Hepatocyte (in vitro differentiated cells): ENCODE measurements around the gene PLIN4. TPM values are rescaled to one million over a fixed set of nuclear protein-coding genes. Genes with fewer than 3 reads are reported as not detected.
"Not testable (repeated sequence)": the region's sequence is repeated elsewhere in the genome, so short reads cannot be mapped to it uniquely, and the experiment has no call there.

ENCODE experiments used
- DNase-seq: peaks from one replicate; pipeline ENCODE4 v3.0.0-alpha.2; 2016; ENCODE audit warnings: low spot score
- H2AFZ ChIP-seq: fragments of 200-600 bp; sonication (generic); 2 replicates; pipeline ENCODE4 v1.6.0; 2016; ENCODE audit warnings: antibody characterized with exemption, mild to moderate bottlenecking
- H3K27ac ChIP-seq: fragments of 200-600 bp; sonication (generic); 2 replicates; pipeline ENCODE4 v1.5.1; 2016; ENCODE audit warnings: mild to moderate bottlenecking
- H3K27me3 ChIP-seq: fragments of 200-600 bp; sonication (generic); 2 replicates; pipeline ENCODE4 v1.6.1; 2016
- H3K36me3 ChIP-seq: fragments of 200-600 bp; sonication (generic); replicated peaks from 2 replicates; pipeline ENCODE4 v1.5.1; 2016; ENCODE audit warnings: low read depth; ENCODE audit not compliant: insufficient read depth
- H3K4me1 ChIP-seq: fragments of 200-600 bp; sonication (generic); 2 replicates; pipeline ENCODE4 v1.5.1; 2016; ENCODE audit warnings: mild to moderate bottlenecking, moderate library complexity; ENCODE audit not compliant: insufficient read depth
- H3K4me2 ChIP-seq: fragments of 200-600 bp; sonication (generic); 2 replicates; pipeline ENCODE4 v1.6.0; 2016
- H3K4me3 ChIP-seq: fragments of 200-600 bp; sonication (generic); 2 replicates; pipeline ENCODE4 v1.5.1; 2016; ENCODE audit warnings: mild to moderate bottlenecking
- H3K79me2 ChIP-seq: fragments of 200-600 bp; sonication (generic); 2 replicates; pipeline ENCODE4 v1.6.0; 2017; ENCODE audit warnings: mild to moderate bottlenecking
- H3K9me2 ChIP-seq: fragments of 200-600 bp; sonication (generic); replicated peaks from 2 replicates; pipeline ENCODE4 v1.6.0; 2017; ENCODE audit warnings: mild to moderate bottlenecking; ENCODE audit not compliant: insufficient read depth
- H3K9me3 ChIP-seq: fragments of 200-600 bp; sonication (generic); 2 replicates; pipeline ENCODE4 v1.5.1; 2016; ENCODE audit warnings: low read depth, mild to moderate bottlenecking
- H4K20me1 ChIP-seq: fragments of 200-600 bp; sonication (generic); 2 replicates; pipeline ENCODE4 v1.6.0; 2016; ENCODE audit warnings: mild to moderate bottlenecking; ENCODE audit not compliant: insufficient read depth, poor library complexity, severe bottlenecking
- CTCF ChIP-seq: fragments of 200-600 bp; sonication (generic); IDR thresholded peaks from 2 replicates; pipeline ENCODE4 v1.5.1; 2016; ENCODE audit warnings: antibody characterized with exemption, mild to moderate bottlenecking; ENCODE audit not compliant: poor library complexity
- EZH2 ChIP-seq: fragments of 200-600 bp; sonication (generic); IDR thresholded peaks from 2 replicates; pipeline ENCODE4 v1.6.1; 2016; ENCODE audit warnings: antibody characterized with exemption, mild to moderate bottlenecking, borderline replicate concordance
- EZH2phosphoT487 ChIP-seq: fragments of 200-600 bp; sonication (generic); IDR thresholded peaks from one replicate; pipeline ENCODE4 v1.6.1; 2018; ENCODE audit warnings: antibody characterized with exemption, mild to moderate bottlenecking, low read depth, moderate library complexity; ENCODE audit not compliant: unreplicated experiment, severe bottlenecking
- WGBS: methylation state at CpG from one replicate; pipeline ENCODE4 v1.1.6; 2016; ENCODE audit warnings: low lambda C conversion rate; ENCODE audit errors: missing lambda C conversion rate; 5-methylcytosine and 5-hydroxymethylcytosine counted together
- polyA plus RNA-seq: library from polyadenylated mRNA; unstranded; fragments of >200 nt; fragmentation: Nextera tagmentation; extraction: Ambion mirVana; gene quantifications from 2 replicates; pipeline ENCODE4 v1.2.1, GENCODE V29; 2016
- total RNA-seq: library from RNA; depleted of rRNA; stranded (reverse); fragments of >200 nt; gene quantifications from 2 replicates; pipeline ENCODE4 v1.2.3, GENCODE V29; 2014

Gene PLIN4
- total and polyA plus RNA-seq, 2 experiments from 2014 or later = 0.17 to 0.27 TPM

GRCh38 chr19:4547303-4548237 lies 29.3 kb upstream of the PLIN4 start:
- H3K9me2 ChIP-seq = no peaks in the 10 kb centered on the region
- no peak overlapping the region for H3K4me3 ChIP-seq
- H3K27me3 ChIP-seq = no peaks in the 10 kb centered on the region
- H3K27ac ChIP-seq = no peak overlapping the region
- 88% methylated on average over 32 of the region's 32 CpGs for WGBS
- no peak overlapping the region for H2AFZ ChIP-seq
- no peak overlapping the region for H3K4me2 ChIP-seq
- TF ChIP-seq CTCF (no peak), EZH2 (no peak), EZH2phosphoT487 (no peak)
- no peaks in the 10 kb centered on the region for H3K36me3 ChIP-seq
- no peaks in the 10 kb centered on the region for H3K79me2 ChIP-seq
- H3K4me1 ChIP-seq = no peaks in the 10 kb centered on the region
- H3K9me3 ChIP-seq = no peaks in the 10 kb centered on the region
- H4K20me1 ChIP-seq = no peaks in the 10 kb centered on the region
- peak; percentile 6 for DNase-seq

GRCh38 chr19:4543842-4544647 lies 25.8 kb upstream of the PLIN4 start:
- Histone ChIP-seq H3K9me2 (no peaks in the 10 kb centered on the region), H3K79me2 (no peaks in the 10 kb centered on the region), H3K4me1 (no peaks in the 10 kb centered on the region), H3K4me3 (no peak overlapping the region), H3K4me2 (no peak overlapping the region), H3K27me3 (no peaks in the 10 kb centered on the region), H3K9me3 (no peaks in the 10 kb centered on the region), H3K27ac (no peak overlapping the region), H2AFZ (no peak overlapping the region), H4K20me1 (no peaks in the 10 kb centered on the region), H3K36me3 (no peaks in the 10 kb centered on the region)
- no peak for TF ChIP-seq CTCF
- no peak for TF ChIP-seq EZH2phosphoT487
- TF ChIP-seq EZH2 = no peak
- DNase-seq = peak; percentile 1
- WGBS = 98% methylated on average over 22 of the region's 87 CpGs

- DNase-seq = peak; percentile 3
- Histone ChIP-seq H3K36me3 (no peaks in the 10 kb centered on the region), H4K20me1 (no peaks in the 10 kb centered on the region), H3K9me2 (no peaks in the 10 kb centered on the region), H3K27me3 (no peaks in the 10 kb centered on the region), H2AFZ (no peak overlapping the region), H3K9me3 (no peaks in the 10 kb centered on the region), H3K4me2 (no peak overlapping the region), H3K79me2 (no peaks in the 10 kb centered on the region), H3K27ac (no peak overlapping the region), H3K4me3 (no peak overlapping the region), H3K4me1 (no peaks in the 10 kb centered on the region)
- no peak for TF ChIP-seq EZH2phosphoT487
- no peak for TF ChIP-seq EZH2
- TF ChIP-seq CTCF = no peak
- WGBS = 99% methylated on average over 29 of the region's 77 CpGs
Observed at GRCh38 chr19:4542896-4543841, 24.9 kb upstream of the PLIN4 start.

GRCh38 chr19:4541806-4542145 lies 23.5 kb upstream of the PLIN4 start:
- H3K4me3 ChIP-seq, H2AFZ ChIP-seq, H4K20me1 ChIP-seq, DNase-seq, H3K9me2 ChIP-seq, H3K4me2 ChIP-seq, H3K36me3 ChIP-seq, H3K27me3 ChIP-seq, H3K9me3 ChIP-seq, H3K27ac ChIP-seq, H3K79me2 ChIP-seq, H3K4me1 ChIP-seq: not testable (repeated sequence)
- WGBS = 94% methylated on average over 12 of the region's 12 CpGs
